Activated T-cell treated with anti-CD3 and anti-CD28 coated beads, Interleukin-2, amount 50 U/mL, for 24 hours (primary cell): ENCODE data around the gene FOXK2.
A peak's percentile ranks its signal among the peaks of the same experiment; 100 is the strongest.
"Not testable (repeated sequence)": the region's sequence is repeated elsewhere in the genome, so short reads cannot be mapped to it uniquely, and the experiment has no call there.

Experiments used
- DNase-seq: peaks from one replicate; pipeline ENCODE4 v3.0.0-alpha.2; 2020
- H3K27ac Mint-ChIP-seq: 2 replicates; pipeline ENCODE4 v1.8.0; 2020; ENCODE audit warnings: mild to moderate bottlenecking, mixed read lengths
- H3K27me3 Mint-ChIP-seq: 2 replicates; pipeline ENCODE4 v1.8.0; 2020; ENCODE audit warnings: mixed read lengths
- H3K36me3 Mint-ChIP-seq: 2 replicates; pipeline ENCODE4 v1.8.0; 2020; ENCODE audit warnings: low read depth, mixed read lengths
- H3K4me1 Mint-ChIP-seq: 2 replicates; pipeline ENCODE4 v1.8.0; 2020; ENCODE audit warnings: low read depth, mixed read lengths
- H3K4me3 Mint-ChIP-seq: 2 replicates; pipeline ENCODE4 v1.8.0; 2020; ENCODE audit warnings: mild to moderate bottlenecking, moderate library complexity, mixed read lengths
- H3K9me3 Mint-ChIP-seq: 2 replicates; pipeline ENCODE4 v1.8.0; 2020; ENCODE audit warnings: mixed read lengths

FOXK2 gene

DNA sequence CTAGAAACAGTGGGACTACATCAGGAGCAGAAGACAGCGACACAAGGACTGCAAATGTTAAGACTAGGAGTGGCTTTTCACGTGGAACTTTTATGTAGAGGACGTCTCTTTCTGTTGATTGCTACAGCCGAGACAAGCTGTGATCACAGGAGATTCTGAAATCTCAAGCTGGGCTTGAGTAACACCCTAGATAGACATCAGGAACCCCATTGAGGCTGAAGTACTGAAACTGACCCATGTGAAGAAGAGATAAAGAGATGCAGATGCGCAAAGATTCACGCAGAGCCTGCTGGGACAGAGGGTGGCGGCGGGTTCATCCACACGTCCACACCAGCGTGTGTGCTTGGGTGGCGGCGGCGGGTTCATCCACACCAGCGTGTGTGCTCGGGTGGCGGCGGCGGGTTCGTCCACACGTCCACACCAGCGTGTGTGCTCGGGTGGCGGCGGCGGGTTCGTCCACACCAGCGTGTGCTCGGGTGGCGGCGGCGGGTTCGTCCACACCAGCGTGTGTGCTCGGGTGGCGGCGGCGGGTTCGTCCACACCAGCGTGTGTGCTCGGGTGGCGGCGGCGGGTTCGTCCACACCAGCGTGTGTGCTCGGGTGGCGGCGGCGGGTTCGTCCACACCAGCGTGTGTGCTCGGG is 56.2 kb downstream of the FOXK2 start:
- not testable (repeated sequence) for H3K27me3 Mint-ChIP-seq, H3K27ac Mint-ChIP-seq, DNase-seq, H3K9me3 Mint-ChIP-seq, H3K4me3 Mint-ChIP-seq, H3K4me1 Mint-ChIP-seq
- peaks cover 79% of the 10 kb centered on the region for H3K36me3 Mint-ChIP-seq

DNA sequence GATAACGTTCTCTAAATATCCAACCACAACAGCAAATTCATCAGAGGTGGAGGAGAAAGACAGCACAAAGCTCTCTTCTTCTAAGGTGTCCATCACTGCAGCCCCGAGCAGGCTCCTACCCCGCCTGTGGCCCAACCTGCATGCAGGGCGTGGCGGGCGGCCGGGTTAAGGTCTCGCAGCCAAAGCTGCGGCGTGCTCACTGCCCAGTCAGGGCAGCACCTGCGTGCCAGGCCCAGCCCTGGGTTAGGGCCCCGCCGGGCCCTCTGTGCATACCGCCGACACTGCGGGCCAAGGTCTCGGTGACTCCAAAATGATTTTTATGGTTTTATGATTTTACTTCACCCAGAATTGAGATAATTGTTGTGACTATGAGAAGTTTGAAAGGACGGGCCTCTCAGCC is 57.8 kb downstream of the FOXK2 start:
- H3K36me3 Mint-ChIP-seq: peaks cover 73% of the 10 kb centered on the region
- H3K27ac Mint-ChIP-seq: no peak overlapping the region
- H3K9me3 Mint-ChIP-seq: no peaks in the 10 kb centered on the region
- H3K4me3 Mint-ChIP-seq: no peak overlapping the region
- no peak for DNase-seq
- H3K27me3 Mint-ChIP-seq: no peaks in the 10 kb centered on the region
- H3K4me1 Mint-ChIP-seq: peaks cover 3% of the 10 kb centered on the region

DNA sequence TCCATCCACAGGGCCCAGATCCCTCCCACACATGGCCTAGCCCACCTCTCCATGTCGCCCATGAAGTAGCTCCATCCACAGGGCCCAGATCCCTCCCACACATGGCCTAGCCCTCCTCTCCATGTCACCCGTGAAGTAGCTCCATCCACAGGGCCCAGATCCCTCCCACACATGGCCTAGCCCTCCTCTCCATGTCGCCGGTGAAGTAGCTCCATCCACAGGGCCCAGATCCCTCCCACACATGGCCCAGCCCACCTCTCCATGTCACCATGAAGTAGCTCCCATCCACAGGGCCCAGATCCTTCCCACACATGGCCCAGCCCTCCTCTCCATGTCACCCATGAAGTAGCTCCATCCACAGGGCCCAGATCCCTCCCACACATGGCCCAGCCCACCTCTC is 60.4 kb downstream of the FOXK2 start:
- H3K4me1 Mint-ChIP-seq: peaks cover 22% of the 10 kb centered on the region
- H3K27ac Mint-ChIP-seq: peak overlapping the region; percentile 59
- not testable (repeated sequence) for H3K9me3 Mint-ChIP-seq

DNA sequence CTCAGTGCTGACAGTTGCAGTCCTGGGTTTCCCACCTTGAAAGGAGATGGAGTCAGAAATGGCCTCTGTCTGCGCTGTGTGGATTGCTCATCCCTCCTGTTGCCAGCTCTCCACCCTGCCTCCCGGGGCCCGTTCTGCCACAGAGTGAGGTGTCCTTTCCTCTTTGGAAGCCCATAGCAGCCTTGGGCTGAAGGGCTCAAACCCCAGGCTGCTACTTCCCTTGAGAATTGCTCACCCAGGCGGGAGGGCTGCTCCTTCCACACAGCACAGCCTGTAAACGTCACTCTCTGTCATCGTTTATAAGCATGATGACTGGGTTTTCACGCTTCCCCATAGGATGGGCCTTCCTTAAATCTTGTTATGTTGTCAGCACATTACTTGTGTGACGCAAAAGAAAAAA is 62.7 kb downstream of the FOXK2 start:
- Mint-ChIP-seq H3K4me3 (no peak overlapping the region), H3K4me1 (peaks cover 32% of the 10 kb centered on the region), H3K27me3 (no peaks in the 10 kb centered on the region), H3K27ac (peak overlapping the region; percentile 11), H3K9me3 (no peaks in the 10 kb centered on the region), H3K36me3 (peaks cover 72% of the 10 kb centered on the region)
- DNase-seq: no peak

More for the DNA sequence above, 60.4 kb downstream of the FOXK2 start:
- H3K4me3 Mint-ChIP-seq, H3K27me3 Mint-ChIP-seq, DNase-seq: not testable (repeated sequence)
- H3K36me3 Mint-ChIP-seq: peaks cover 72% of the 10 kb centered on the region

DNA sequence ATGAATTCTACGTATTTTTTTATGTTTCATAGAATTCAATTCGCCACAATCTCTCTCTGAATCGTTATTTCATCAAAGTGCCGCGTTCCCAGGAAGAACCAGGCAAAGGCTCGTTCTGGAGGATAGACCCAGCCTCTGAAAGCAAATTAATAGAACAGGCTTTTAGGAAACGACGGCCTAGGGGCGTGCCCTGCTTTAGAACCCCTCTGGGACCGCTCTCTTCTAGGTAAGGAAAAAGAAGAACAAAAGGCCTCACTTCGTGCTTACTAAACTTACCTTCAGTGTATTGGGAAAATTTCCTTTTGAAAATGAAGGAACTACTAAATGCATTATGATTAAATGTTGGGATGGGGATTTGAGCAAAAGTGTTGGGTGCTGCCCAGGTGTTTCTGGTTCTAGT is 63.2 kb downstream of the FOXK2 start:
- Mint-ChIP-seq H3K27ac (peak overlapping the region; percentile 14), H3K36me3 (peaks cover 74% of the 10 kb centered on the region), H3K4me1 (peaks cover 37% of the 10 kb centered on the region), H3K9me3 (no peaks in the 10 kb centered on the region), H3K4me3 (no peak overlapping the region), H3K27me3 (no peaks in the 10 kb centered on the region)
- DNase-seq: no peak

DNA sequence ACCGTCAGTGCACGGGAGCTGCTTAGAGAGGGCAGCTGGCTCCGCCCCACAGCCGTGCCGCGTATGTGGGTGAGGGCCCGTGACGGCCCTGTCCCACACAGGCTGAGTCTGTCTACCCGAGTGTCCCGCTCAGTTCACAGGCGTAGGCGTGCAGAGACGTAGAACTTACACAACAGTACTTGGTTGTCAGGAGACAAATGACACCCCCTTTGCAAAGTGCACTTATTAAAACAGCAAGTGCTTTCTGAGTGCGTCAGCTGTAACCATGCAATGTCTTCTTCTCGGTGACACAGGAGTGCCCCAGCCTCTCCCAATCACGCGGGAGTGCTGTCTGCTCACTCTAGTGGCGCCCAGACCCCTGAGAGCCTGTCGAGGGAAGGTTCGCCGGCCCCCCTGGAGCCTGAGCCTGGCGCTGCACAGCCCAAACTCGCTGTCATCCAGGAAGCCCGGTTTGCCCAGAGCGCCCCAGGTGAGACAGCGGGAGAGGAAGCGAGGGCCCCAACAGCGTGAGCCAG is 64.2 kb downstream of the FOXK2 start:
- peak; percentile 73 for DNase-seq
- H3K27ac Mint-ChIP-seq: peak overlapping the region; percentile 87
- no peaks in the 10 kb centered on the region for H3K9me3 Mint-ChIP-seq
- H3K4me1 Mint-ChIP-seq: peaks cover 45% of the 10 kb centered on the region
- peak overlapping the region; percentile 36 for H3K4me3 Mint-ChIP-seq
- H3K36me3 Mint-ChIP-seq: peaks cover 73% of the 10 kb centered on the region
- H3K27me3 Mint-ChIP-seq: no peaks in the 10 kb centered on the region

DNA sequence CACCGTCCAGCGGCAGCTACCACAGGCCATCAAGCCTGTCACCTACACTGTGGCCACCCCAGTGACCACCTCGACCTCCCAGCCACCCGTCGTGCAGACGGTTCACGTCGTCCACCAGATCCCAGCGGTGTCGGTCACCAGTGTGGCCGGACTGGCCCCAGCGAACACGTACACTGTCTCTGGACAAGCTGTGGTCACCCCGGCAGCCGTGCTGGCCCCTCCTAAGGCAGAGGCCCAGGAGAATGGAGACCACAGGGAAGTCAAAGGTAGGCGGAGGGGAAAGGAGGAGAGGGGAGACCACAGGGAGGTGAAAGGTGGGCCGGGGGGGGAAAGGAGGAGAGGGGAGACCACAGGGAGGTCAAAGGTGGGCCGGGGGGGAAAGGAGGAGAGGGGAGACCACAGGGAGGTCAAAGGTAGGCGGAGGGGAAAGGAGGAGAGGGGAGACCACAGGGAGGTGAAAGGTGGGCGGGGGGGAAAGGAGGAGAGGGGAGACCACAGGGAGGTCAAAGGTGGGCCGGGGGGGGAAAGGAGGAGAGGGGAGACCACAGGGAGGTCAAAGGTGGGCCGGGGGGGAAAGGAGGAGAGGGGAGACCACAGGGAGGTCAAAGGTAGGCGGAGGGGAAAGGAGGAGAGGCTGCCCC is 66.5 kb downstream of the FOXK2 start:
- H3K4me1 Mint-ChIP-seq: peaks cover 44% of the 10 kb centered on the region
- not testable (repeated sequence) for H3K27me3 Mint-ChIP-seq, H3K4me3 Mint-ChIP-seq, DNase-seq, H3K9me3 Mint-ChIP-seq
- peak overlapping the region; percentile 93 for H3K27ac Mint-ChIP-seq
- H3K36me3 Mint-ChIP-seq: peaks cover 79% of the 10 kb centered on the region

DNA sequence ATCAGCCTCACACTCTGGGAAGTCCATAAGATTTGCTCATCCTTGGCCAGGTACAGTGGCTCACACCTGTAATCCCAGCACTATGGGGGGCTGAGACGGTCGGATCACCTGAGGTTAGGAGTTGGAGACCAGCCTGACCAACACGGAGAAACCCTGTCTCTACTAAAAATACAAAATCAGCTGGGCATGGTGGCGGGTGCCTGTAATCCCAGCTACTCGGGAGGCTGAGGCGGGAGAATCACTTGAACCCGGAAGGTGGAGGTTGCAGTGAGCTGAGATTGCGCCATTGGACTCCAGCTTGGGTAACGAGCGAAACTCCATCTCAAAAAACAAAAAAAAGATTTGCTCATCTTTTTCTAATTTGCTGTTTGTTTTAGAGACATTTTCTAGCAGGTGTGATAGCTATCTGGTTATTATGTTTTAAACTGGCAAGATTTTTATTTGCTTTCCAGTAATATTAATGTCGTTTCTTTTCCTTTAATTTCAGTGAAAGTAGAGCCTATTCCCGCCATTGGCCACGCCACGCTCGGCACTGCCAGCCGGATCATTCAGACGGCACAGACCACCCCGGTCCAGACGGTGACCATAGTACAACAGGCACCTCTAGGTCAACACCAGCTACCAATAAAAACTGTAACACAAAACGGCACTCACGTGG is 67.2 kb downstream of the FOXK2 start:
- Mint-ChIP-seq H3K27me3 (no peaks in the 10 kb centered on the region), H3K4me1 (peaks cover 49% of the 10 kb centered on the region), H3K27ac (peak overlapping the region; percentile 73), H3K9me3 (no peaks in the 10 kb centered on the region), H3K4me3 (no peak overlapping the region), H3K36me3 (peaks cover 77% of the 10 kb centered on the region)
- no peak for DNase-seq

DNA sequence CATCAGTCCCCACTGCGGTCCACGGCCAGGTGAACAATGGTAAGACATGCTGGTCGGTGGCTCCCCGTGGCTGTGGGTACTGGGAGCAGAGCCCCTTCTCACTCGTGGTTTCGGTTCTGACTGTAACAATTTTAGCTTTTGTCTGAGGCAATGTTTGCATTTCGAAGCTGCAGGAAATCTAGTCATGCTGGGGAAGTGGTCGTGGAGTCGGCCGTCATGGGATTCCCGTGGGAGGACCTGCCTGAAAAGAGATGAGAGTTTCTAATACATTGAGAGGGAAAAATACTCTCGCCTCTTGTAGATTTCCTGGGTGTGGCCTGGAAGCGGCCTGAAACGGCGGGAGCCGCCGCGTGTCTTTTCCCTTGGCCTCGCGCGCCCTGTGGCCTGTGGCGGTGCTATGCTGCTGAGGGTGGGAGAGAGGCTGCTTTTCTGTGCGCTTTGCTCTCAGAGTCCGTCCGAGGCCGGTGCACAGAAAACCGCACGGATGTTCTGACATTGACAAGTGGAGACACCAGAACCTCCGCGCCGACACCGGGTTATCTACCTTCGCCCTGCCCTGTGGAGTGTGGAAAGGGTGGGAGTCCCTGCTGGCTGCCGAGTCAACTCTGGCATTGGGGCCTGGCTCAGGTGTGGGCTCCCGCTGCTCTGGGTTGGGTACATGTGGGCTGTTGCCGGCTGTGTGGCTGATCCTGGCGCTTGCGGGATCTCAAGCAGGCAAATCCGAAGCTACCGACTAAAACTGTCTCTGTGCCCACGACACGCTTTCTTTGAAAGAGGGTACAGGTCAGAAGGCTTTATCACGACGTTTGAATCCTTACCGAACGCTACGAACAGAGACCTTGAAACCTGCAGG is 67.9 kb downstream of the FOXK2 start:
- no peak for DNase-seq
- peaks cover 56% of the 10 kb centered on the region for H3K4me1 Mint-ChIP-seq
- H3K36me3 Mint-ChIP-seq: peaks cover 75% of the 10 kb centered on the region
- peak overlapping the region; percentile 73 for H3K27ac Mint-ChIP-seq
- no peak overlapping the region for H3K4me3 Mint-ChIP-seq
- no peaks in the 10 kb centered on the region for H3K27me3 Mint-ChIP-seq
- H3K9me3 Mint-ChIP-seq: no peaks in the 10 kb centered on the region

DNA sequence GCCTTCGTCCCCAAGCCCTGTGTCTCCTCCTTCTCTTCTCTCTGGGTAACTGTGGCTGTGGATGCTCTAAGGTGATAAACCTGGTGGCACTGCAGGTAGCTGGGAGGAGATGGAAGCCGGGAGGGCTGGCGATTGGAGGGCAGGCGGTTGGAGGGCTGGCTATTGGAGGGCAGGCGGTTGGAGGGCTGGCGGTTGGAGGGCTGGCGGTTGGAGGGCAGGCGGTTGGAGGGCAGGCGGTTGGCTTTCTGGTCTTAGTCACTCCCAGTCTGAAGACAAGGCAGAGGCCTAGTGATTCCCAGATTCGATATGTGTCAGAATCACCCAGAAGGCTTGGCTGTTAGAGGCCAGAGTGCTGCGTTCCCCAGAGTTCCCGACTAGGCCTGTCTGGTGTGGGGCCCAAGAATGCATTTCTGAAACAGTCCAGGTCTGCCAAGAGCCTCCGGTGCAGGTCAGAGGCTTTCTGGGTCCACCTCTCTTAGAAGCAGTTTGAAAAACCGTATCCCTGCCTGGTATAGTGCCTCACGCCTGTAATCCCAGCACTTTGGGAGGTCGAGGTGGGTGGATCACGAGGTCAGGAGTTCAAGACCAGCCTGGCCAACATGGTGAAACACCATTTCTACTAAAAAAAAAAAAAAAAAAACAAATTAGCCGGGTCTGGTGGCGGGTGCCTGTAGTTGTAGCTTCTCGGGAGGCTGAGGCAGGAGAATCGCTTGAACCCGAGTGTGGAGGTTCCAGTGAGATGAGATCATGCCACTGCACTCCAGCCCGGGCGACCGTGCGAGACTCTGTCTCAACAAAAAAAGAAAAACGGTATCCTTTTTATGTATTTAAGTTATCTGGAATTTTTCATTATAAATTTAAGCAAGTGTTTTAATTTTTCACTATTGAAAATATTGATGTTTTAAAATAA is 69.0 kb downstream of the FOXK2 start:
- peaks cover 72% of the 10 kb centered on the region for H3K36me3 Mint-ChIP-seq
- H3K4me1 Mint-ChIP-seq: peaks cover 60% of the 10 kb centered on the region
- peak overlapping the region; percentile 73 for H3K27ac Mint-ChIP-seq
- no peaks in the 10 kb centered on the region for H3K9me3 Mint-ChIP-seq
- no peak for DNase-seq
- H3K4me3 Mint-ChIP-seq: no peak overlapping the region
- no peaks in the 10 kb centered on the region for H3K27me3 Mint-ChIP-seq

DNA sequence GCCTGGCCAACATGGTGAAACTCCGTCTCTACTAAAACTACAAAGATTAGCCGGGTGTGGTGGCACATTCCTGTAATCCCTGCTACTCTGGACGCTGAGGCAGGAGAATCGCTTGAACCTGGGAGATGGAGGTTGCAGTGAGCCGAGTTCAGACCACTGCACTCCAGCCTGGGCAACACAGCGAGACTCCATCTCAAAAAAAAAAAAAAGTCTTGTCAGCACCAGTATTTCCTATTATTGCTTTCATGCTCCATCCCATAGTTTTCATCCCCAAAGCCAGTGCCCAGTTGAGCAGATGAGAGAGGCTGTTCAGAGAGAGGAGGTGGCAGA is 70.3 kb downstream of the FOXK2 start:
- Mint-ChIP-seq H3K9me3 (no peaks in the 10 kb centered on the region), H3K4me3 (no peak overlapping the region), H3K27me3 (no peaks in the 10 kb centered on the region), H3K27ac (peak overlapping the region; percentile 59), H3K4me1 (peaks cover 60% of the 10 kb centered on the region), H3K36me3 (peaks cover 71% of the 10 kb centered on the region)
- no peak for DNase-seq

DNA sequence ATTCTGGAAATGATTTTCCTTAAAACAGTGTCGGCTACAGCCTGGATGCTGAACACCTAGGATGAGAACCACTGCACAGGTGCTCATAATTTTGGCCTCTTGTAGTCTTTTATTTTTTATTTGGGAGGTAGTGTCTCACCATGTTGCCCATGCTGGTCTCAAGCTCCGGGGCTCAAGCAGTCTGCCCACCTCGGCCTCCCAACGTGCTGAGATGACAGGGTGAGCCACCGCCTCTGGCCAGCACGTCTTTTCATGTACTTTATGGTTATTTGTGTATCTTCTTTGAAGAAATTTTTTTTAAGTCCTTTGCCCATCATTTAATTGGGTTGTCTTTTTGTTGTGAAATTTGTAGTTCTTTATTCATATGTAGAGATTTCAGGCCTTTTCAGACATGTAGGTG is 70.7 kb downstream of the FOXK2 start:
- H3K4me1 Mint-ChIP-seq: peaks cover 60% of the 10 kb centered on the region
- H3K9me3 Mint-ChIP-seq: no peaks in the 10 kb centered on the region
- H3K27me3 Mint-ChIP-seq: no peaks in the 10 kb centered on the region
- no peak for DNase-seq
- peaks cover 71% of the 10 kb centered on the region for H3K36me3 Mint-ChIP-seq
- H3K27ac Mint-ChIP-seq: peak overlapping the region; percentile 92
- no peak overlapping the region for H3K4me3 Mint-ChIP-seq

DNA sequence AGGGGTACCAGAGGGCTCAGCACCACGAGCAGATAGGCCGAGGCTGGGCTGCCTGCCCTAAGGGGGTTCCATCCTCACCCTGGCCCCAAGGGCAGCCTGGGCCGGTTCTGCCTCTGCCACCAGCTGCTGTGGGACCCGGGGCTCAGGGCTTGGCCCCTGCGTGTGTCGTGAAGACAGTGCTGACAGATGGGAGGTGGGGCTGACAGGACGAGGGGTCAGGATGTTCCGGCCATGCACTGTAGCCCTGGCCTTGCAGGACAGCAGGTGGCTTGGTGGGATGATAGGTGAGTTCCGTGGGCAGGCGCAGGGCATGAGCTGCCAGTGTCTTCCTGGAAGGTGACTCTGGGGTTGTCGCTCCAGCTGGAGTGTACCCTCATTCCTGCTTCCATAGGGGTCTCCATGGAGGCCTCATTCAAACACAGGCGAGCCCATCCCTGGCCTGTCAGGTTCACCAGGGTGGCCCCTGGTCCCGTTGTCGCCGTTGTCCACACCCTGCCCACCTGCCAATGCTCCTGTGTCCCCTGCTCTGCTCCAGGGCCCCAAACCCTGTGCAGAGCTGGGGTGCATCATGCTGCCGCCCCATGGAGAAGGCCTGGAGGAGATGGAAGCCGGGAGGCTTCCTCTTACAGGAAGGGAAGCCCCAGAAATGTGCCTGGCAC is 71.5 kb downstream of the FOXK2 start:
- H3K4me1 Mint-ChIP-seq: peaks cover 56% of the 10 kb centered on the region
- H3K4me3 Mint-ChIP-seq: no peak overlapping the region
- H3K9me3 Mint-ChIP-seq: no peaks in the 10 kb centered on the region
- peak overlapping the region; percentile 92 for H3K27ac Mint-ChIP-seq
- peaks cover 70% of the 10 kb centered on the region for H3K36me3 Mint-ChIP-seq
- no peaks in the 10 kb centered on the region for H3K27me3 Mint-ChIP-seq
- no peak for DNase-seq
